GM18858 (cell line): ENCODE measurements around the gene ITLN2.
"Not testable (repeated sequence)": the region's sequence is repeated elsewhere in the genome, so short reads cannot be mapped to it uniquely, and the experiment has no call there.

Experiments used
- ATAC-seq: cut with Tn5 transposase; IDR thresholded peaks from one replicate; pipeline ENCODE4 v1.9.1; 2021; ENCODE audit not compliant: unreplicated experiment

Gene ITLN2

DNA sequence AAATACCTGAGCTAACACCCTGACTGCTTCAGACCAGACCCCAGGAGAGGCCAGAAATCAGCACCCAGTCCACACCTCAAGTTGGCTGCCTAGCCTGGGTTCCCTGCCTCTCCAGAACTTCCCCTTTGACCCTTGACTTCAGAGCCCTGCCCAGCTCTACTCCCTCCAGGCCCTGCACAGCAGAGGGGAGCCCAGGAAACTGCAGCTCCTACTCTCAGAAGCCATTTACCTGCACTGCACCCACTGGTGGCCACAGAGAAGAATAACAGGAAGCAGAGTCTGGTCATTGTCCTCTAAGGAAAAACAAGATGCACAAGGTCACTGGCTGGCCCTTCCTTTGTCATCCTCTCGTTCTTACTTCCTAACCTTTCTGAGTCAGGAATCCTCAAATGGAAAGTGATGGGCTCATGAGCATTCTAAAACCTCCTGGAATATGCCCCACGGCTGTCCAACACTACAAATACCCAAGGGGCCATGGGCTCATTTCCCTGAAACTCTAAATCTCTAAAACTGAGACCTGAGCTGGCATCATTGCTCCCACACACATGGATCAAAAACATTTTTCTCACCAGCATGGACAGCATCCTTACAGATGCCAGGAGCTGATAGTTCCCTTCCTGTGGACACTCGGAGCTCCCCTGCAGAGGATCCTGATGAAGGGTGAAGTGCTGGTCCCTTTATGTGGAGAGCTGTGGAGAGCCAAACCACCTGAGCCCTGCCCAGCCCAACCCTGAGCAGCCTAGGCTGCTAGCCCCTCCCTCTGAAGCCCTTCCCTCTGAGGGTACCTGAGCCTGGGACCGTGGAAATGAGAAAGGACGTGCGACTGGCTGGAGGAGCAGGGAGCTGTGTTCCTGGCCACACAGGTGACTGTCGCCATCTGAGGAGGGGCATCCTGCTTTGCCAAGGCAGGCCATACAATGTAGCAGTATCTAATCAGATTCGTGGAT is at the start of gene ITLN2:
Gene ITLN2 (minus strand): TSS at position 652 of the 947 bp plus-strand sequence. CDS start 68 bp downstream, at position 584.
- no peak for ATAC-seq

DNA sequence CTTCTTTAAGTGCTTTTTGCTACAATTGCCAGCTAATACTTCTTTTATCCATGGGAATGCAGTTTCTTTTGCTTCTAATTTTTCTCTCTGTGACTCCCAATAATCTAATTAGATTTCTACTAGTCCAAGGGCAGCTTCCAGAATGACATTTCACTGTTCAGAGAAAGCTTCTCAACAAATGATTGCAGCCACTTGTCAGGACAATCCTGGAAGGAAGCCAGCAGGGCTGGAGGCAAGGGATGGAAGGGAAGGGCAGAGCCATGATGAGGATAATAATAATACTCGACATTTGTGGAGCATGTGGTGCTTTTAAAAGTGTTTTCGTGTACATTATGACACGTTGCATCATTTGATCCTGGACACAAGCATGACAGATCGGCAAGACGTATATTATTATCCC is 46.9 kb upstream of the ITLN2 start:
- no peak for ATAC-seq

GRCh38 chr1:161000736-161001480 is 46.3 kb upstream of the ITLN2 start:
- no peak for ATAC-seq

DNA sequence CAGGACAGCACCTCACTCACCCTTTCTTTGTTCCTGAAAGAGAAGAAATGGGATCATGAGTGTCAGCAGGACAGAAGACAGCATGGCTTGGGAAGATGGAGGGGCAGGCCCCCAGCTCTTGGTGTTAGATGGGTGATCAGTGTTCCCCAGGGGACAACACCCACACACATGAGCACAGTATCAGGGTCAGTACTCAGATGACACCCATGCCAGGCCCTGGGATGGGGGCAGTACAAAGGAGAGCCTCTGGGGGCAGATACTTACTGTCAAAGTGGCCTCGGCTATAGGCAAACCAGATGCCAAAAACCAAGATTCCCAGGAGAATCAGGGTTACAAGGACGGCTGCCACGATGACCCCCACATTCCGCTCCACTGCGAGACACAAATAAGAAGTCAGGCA is 44.8 kb upstream of the ITLN2 start:
- ATAC-seq, result no peak

DNA sequence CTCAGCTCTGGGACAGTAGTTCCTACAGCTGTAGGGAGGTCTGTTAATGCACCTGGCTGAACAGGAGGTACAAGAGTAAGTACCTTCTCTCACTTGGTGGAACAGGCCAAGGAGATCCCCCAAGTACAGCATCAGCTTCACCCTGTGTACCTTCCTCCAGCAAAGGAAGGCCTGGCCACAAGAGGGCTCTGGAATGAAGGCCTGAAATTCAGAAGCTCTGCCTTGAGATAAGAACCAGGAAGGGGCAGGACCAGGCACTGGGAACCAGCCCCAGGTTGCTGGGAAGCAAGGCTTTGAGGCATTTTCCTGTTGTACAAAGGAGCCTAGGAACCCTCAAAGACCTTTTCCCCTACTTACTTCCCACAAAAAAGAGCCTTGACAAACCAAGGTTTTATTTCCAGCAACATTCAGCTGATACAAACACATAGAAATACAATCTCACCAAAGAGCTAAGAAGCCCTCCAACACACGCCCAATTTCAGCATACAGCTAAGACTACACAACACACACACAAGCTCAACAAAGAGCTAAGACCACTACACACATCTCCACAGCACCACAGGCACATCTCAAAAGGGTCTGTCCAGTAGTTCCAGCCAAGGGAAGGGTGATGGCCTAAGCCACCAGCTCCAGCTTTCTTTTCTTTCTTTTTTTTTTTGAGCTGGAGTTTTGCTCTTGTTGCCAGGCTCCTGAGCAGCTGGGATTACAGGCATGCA is 42.9 kb upstream of the ITLN2 start:
- no peak for ATAC-seq

GRCh38 chr1:160996178-160996577 is 41.6 kb upstream of the ITLN2 start:
- no peak for ATAC-seq

GRCh38 chr1:160993544-160994193 is 39.1 kb upstream of the ITLN2 start:
- ATAC-seq, result no peak

- ATAC-seq, result not testable (repeated sequence)
These were observed 37.4 kb upstream of the ITLN2 start for GRCh38 chr1:160992036-160992435.

- no peak for ATAC-seq
These were observed 32.9 kb upstream of the ITLN2 start for GRCh38 chr1:160987359-160988050.

DNA sequence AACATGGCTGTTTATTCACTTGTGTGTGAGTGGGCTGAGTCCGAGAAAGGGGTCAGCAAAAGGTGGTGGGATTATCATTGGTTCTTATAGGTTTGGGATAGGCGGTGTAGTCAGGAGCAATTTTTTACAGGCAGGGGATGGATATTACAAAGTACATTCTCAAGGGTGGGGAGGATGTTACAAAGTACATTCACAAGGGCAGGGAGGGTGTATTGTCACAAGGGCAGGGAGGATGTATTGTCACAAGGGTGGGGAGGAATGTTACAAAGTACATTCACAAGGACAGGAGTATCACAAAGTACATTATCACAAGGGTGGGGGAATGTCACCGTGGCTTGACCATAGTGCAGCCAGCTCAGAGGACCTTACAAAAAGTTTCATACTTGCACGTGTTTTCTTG is 31.1 kb upstream of the ITLN2 start:
- no peak for ATAC-seq

- ATAC-seq, result no peak
These were observed 27.2 kb upstream of the ITLN2 start for GRCh38 chr1:160981584-160982411.

GRCh38 chr1:160979286-160979685 is 24.7 kb upstream of the ITLN2 start:
- no peak for ATAC-seq

DNA sequence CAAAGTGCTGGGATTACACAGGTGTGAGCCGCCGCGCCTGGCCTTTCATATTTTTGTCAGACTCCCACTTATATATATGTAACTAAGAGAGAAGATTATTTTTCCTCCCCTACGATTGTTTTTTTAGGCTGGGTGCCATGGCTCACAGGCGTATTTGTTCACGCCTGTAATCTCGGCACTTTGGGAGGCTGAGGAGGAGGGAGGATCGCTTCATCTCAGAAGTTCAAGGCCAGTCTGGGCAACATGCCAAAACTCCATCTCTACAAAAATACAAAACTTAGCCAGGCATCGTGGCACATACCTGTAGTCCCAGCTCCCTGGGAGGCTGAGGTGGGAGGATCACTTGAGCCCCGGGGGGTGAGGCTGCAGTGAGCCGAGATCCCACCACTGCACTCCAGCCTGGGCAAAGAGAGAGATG is 23.9 kb upstream of the ITLN2 start:
- no peak for ATAC-seq

GRCh38 chr1:160975026-160975425 is 20.4 kb upstream of the ITLN2 start:
- ATAC-seq, result no peak

GRCh38 chr1:160973491-160973890 is 18.9 kb upstream of the ITLN2 start:
- no peak for ATAC-seq

DNA sequence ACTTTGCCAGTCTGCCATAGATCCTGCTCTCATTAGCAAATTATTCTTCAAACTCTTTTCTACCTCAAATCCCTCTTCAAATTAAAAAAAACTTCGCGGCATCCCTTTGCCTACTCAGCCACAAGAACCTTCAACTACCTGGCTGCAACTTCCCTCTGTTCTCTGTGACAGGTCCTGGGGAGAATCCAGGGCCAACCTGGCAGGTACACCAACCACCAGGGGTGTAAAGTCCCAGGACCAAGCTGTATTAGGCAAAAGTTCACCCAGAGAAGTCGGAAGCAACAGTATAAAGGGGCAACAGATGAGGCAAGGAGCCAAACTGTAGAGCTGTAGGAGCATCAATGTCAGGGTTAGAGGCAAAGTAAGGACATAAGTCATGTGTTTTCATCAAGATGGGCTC is 18.3 kb upstream of the ITLN2 start:
- ATAC-seq, result no peak

DNA sequence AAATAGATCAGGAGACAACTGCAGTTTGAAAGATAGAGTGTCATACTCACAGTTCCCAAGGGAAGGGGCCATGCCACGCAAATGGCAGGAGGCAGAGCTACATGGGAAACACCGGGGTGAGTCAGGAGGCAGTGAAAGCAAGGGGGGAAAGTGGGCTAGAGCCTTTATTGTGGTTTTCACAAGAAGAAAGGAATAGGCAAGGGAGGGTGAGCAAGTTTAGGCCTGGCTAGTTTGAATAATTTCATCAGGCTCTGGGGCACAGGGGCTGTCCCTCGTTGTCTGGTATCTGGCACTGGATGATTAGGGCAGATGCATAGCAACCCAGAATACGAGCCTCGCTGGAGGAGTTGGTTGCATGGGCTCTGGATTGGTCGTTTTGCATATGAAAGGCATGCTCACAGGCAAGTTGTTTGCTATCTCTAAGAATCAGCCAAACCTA is 17.0 kb upstream of the ITLN2 start:
- no peak for ATAC-seq

GRCh38 chr1:160963521-160963920 is 8.9 kb upstream of the ITLN2 start:
- no peak for ATAC-seq

GRCh38 chr1:160961419-160961818 is 6.8 kb upstream of the ITLN2 start:
- no peak for ATAC-seq
